MCF 10A (cell line): Measurements from ENCODE around the gene RANBP9. TPM values are rescaled to one million over a fixed set of nuclear protein-coding genes. Genes with fewer than 3 reads are reported as not detected.

ENCODE experiments used
- BruUV-seq: library from RNA; stranded (reverse); fragments of 400-500 nt; replicated peaks from 2 replicates; lab custom pipeline; 2021; lab: Mats Ljungman, UMichigan
- CTCF ChIA-PET: fragments of 300-600 bp; sonication (Branson Sonifier 250); formaldehyde crosslinking; extraction: SDS; loops from one replicate; lab custom pipeline; 2021; ENCODE audit warnings: antibody characterized with exemption, inconsistent platforms; lab: Yijun Ruan, JAX
- POLR2A ChIA-PET: fragments of 300-600, 350-650 bp; sonication (Branson Sonifier 250); formaldehyde crosslinking; extraction: SDS; loops from one replicate; lab custom pipeline; 2020; ENCODE audit warnings: antibody characterized with exemption, inconsistent platforms; lab: Yijun Ruan, JAX
- DNase-seq: peaks from one replicate; pipeline ENCODE4 v3.0.0-alpha.2; 2018; ENCODE audit not compliant: unreplicated experiment
- H3K27ac Mint-ChIP-seq: one replicate; pipeline ENCODE4 v1.8.0; 2022; ENCODE audit warnings: mild to moderate bottlenecking, low read depth, mixed read lengths; ENCODE audit not compliant: unreplicated experiment
- H3K27me3 Mint-ChIP-seq: one replicate; pipeline ENCODE4 v1.8.0; 2022; ENCODE audit warnings: mixed read lengths; ENCODE audit not compliant: insufficient read depth, unreplicated experiment
- H3K36me3 Mint-ChIP-seq: one replicate; pipeline ENCODE4 v1.8.0; 2022; ENCODE audit warnings: mild to moderate bottlenecking, moderate library complexity, mixed read lengths; ENCODE audit not compliant: insufficient read depth, unreplicated experiment
- H3K4me1 Mint-ChIP-seq: one replicate; pipeline ENCODE4 v1.8.0; 2022; ENCODE audit warnings: mixed read lengths; ENCODE audit not compliant: insufficient read depth, unreplicated experiment
- H3K4me3 Mint-ChIP-seq: one replicate; pipeline ENCODE4 v1.8.0; 2022; ENCODE audit warnings: mild to moderate bottlenecking, moderate library complexity, mixed read lengths; ENCODE audit not compliant: unreplicated experiment
- H3K9me3 Mint-ChIP-seq: one replicate; pipeline ENCODE4 v1.8.0; 2022; ENCODE audit warnings: mixed read lengths; ENCODE audit not compliant: unreplicated experiment
- intact Hi-C: fragments of 100-400 bp; cut with micrococcal nuclease; formaldehyde crosslinking; loops from 2 replicates; pipeline ENCODE4 v1.14.1; 2022
- total RNA-seq: library from RNA; stranded (reverse); gene quantifications from 2 replicates; pipeline ENCODE4 v1.2.3, GENCODE V29; 2022
- TF ChIP-seq, protein P1 (sequence below): fragments of 200-600 bp; IDR thresholded peaks from one replicate; pipeline ENCODE4 v1.8.0; 2022; ENCODE audit warnings: antibody characterized with exemption, mild to moderate bottlenecking; ENCODE audit not compliant: unreplicated experiment

The RANBP9 gene
- total RNA-seq, 1 experiment from 2014 or later = 48.0 TPM

DNA sequence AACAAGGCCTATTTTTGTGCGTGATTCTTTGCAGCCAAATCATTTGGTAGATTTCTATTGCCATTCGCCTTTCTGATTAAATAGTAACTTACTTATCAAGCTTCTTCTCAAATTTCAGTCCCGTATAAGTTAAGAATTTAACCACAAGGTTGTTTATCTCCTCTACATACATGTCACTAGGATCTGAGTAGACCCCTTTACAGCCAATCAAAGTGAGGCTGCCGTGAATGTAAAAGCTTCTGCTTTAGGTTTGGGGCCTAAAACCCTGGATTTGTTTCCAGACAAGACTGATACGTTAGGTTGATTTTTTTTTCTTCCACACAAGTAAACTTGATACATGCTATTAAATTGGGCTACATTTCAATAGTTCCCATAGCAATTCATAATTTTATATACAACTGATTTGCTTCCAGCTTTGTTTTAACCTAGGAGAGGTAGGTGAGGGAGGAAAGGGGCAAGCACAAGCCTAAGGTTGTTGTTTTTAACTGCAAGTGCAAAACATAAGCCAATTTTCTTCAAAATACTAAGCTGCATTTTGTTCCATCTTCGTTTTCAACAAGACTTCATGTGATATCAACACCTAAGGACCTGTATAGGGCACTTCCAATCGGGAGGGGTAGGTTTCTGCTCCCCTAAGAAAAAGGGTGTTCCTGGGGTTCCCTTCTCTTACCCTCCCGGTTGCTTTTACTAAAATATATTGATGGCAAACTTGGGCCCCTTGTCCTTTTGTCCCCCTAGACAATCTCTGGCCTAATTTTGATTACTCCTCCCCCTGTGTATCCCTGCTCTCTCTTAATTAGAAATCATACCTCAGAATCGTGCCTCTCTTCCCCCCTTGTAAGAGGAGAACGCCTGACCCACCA is 1.7 kb downstream of the RANBP9 start:
- H3K4me1 Mint-ChIP-seq = peaks cover 19% of the 10 kb centered on the region
- H3K4me3 Mint-ChIP-seq = peak overlapping the region; percentile 99
- POLR2A ChIA-PET = interaction anchor here (0.6 to 5.6 kb wide), 26 partner anchors 10 to 223 kb away, joined by 3 to 109 read pairs (median 6); partner anchors contain the start of genes GFOD1, MCUR1, NOL7 and SIRT5
- intact Hi-C loops = loop anchor here (1.0 to 2.0 kb wide), 4 partner anchors 51 to 95 kb away; partner anchors contain the start of gene NOL7
- CTCF ChIA-PET = interaction anchor here (0.6 to 2.0 kb wide), 9 partner anchors 17 to 161 kb away, joined by 3 to 6 read pairs (median 4); partner anchors contain the start of genes NOL7 and SIRT5
- peak; percentile 50 for DNase-seq
- H3K9me3 Mint-ChIP-seq = no peaks in the 10 kb centered on the region
- peak overlapping the region; percentile 78 for H3K27ac Mint-ChIP-seq
- TF ChIP-seq, protein P1, sequence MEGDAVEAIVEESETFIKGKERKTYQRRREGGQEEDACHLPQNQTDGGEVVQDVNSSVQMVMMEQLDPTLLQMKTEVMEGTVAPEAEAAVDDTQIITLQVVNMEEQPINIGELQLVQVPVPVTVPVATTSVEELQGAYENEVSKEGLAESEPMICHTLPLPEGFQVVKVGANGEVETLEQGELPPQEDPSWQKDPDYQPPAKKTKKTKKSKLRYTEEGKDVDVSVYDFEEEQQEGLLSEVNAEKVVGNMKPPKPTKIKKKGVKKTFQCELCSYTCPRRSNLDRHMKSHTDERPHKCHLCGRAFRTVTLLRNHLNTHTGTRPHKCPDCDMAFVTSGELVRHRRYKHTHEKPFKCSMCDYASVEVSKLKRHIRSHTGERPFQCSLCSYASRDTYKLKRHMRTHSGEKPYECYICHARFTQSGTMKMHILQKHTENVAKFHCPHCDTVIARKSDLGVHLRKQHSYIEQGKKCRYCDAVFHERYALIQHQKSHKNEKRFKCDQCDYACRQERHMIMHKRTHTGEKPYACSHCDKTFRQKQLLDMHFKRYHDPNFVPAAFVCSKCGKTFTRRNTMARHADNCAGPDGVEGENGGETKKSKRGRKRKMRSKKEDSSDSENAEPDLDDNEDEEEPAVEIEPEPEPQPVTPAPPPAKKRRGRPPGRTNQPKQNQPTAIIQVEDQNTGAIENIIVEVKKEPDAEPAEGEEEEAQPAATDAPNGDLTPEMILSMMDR = no peak
- no peaks in the 10 kb centered on the region for H3K27me3 Mint-ChIP-seq
- peaks cover 12% of the 10 kb centered on the region for H3K36me3 Mint-ChIP-seq
- TSS peak; percentile 35 for BruUV-seq

DNA sequence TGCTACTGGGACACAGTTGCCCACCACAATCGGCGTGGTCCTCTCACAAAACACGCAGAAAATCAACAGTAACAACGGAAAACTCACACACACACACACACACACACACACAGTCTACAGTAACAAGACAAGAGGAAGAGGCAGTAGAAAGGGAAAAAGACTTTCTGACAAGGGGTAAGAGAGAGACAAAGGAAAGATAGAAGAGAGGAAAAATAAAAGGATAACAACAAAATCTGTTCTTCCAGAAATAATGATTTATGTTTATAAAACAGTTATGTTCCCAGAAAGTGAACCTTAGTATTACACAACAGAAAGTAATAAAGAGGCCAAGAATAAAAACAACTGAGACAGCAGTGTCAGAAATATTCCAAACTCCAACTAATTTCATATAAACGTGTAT is 2.9 kb downstream of the RANBP9 start:
- TF ChIP-seq, protein P1 = no peak
- BruUV-seq = no TSS peak
- CTCF ChIA-PET = interaction anchor here (1.1 to 2.0 kb wide), 2 partner anchors 93 to 162 kb away, joined by 3 to 6 read pairs; partner anchors contain the start of gene NOL7
- POLR2A ChIA-PET = interaction anchor here (0.7 to 5.6 kb wide), 15 partner anchors 9 to 134 kb away, joined by 3 to 109 read pairs (median 12); partner anchors contain the start of genes MCUR1, NOL7 and SIRT5
- H3K4me3 Mint-ChIP-seq = peak overlapping the region; percentile 99
- peaks cover 12% of the 10 kb centered on the region for H3K36me3 Mint-ChIP-seq
- intact Hi-C loops = loop anchor here (1.0 to 2.0 kb wide), 2 partner anchors 52 to 87 kb away; no protein-coding TSS in a partner anchor
- H3K9me3 Mint-ChIP-seq = no peaks in the 10 kb centered on the region
- peak; percentile 14 for DNase-seq
- H3K4me1 Mint-ChIP-seq = peaks cover 19% of the 10 kb centered on the region
- H3K27me3 Mint-ChIP-seq = no peaks in the 10 kb centered on the region
- peak overlapping the region; percentile 78 for H3K27ac Mint-ChIP-seq

DNA sequence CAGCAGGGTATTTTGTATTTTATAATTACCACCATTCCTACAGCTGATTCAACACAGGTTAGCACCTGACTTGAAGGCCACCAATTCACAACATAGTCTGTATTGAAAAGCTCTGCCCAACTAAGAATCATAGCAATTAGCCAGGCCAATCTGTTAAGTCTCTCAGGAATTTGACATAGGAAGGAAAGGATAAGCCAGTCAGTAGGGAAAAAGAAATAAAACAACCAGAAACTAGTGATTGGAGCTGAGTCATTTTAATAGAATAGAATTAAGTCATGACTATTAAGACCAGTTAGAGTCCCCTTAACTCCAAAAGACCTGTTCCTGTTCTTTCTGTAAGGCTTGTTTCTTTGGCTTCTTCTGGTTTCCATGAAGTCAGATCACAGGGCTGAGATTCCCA is 8.1 kb downstream of the RANBP9 start:
- CTCF ChIA-PET = no interaction called here
- H3K4me1 Mint-ChIP-seq = peaks cover 18% of the 10 kb centered on the region
- no peaks in the 10 kb centered on the region for H3K27me3 Mint-ChIP-seq
- H3K9me3 Mint-ChIP-seq = no peaks in the 10 kb centered on the region
- intact Hi-C loops = no loop called here
- no peak overlapping the region for H3K27ac Mint-ChIP-seq
- H3K4me3 Mint-ChIP-seq = no peak overlapping the region
- POLR2A ChIA-PET = no interaction called here
- no peak for DNase-seq
- TF ChIP-seq, protein P1 = no peak
- H3K36me3 Mint-ChIP-seq = peaks cover 6% of the 10 kb centered on the region
- no TSS peak for BruUV-seq

DNA sequence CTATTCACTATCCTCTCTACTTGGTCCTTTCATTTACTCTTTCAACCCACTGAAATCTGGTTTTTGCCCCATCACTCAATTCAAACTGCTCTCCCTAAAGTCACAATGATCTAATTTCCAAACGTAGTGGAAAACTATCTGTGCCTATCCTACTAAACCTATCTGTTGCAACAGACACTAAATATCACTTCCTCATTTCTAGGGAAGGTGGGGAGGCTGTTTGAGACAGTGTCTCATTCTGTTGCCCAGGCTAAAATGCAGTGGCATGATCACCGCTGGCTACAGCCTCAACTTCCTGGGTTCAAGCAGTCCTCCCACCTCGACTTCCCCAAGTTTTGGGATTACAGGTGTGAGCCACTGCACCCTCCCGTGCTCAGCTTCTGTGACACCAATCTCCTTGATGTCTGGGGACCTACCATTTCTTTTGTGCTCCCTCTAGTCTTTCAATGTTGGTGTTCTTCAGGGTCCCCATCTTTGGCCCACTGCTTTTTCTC is 8.8 kb downstream of the RANBP9 start:
- DNase-seq = no peak
- Mint-ChIP-seq H3K36me3 (peaks cover 6% of the 10 kb centered on the region), H3K27me3 (no peaks in the 10 kb centered on the region), H3K4me1 (peaks cover 12% of the 10 kb centered on the region), H3K4me3 (no peak overlapping the region), H3K27ac (no peak overlapping the region), H3K9me3 (no peaks in the 10 kb centered on the region)
- POLR2A ChIA-PET = interaction anchor here (0.6 to 2.5 kb wide), 2 partner anchors 9 to 20 kb away, joined by 3 to 7 read pairs; partner anchors contain the start of gene RANBP9
- CTCF ChIA-PET = no interaction called here
- intact Hi-C loops = no loop called here
- no TSS peak for BruUV-seq
- TF ChIP-seq, protein P1 = no peak
